ENCODE data around the gene CETP.

Gene CETP

DNA sequence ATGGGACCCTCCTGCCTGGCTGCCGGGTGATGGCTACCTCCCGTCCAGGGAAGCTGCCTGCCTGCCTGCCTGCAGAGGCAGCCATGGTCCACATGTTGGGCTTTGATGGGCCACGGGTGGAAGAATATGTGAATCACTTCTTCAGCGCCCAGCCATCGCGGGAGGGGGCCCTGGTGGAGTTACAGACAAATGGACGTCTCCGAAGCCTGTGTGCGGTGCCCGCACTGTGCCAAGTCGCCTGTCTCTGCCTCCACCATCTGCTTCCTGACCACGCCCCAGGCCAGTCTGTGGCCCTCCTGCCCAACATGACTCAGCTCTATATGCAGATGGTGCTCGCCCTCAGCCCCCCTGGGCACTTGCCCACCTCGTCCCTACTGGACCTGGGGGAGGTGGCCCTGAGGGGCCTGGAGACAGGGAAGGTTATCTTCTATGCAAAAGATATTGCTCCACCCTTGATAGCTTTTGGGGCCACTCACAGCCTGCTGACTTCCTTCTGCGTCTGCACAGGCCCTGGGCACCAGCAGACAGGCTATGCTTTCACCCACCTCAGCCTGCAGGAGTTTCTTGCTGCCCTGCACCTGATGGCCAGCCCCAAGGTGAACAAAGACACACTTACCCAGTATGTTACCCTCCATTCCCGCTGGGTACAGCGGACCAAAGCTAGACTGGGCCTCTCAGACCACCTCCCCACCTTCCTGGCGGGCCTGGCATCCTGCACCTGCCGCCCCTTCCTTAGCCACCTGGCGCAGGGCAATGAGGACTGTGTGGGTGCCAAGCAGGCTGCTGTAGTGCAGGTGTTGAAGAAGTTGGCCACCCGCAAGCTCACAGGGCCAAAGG, 64.4 kb downstream of the CETP start:
- POLR2A ChIA-PET = no interaction called here
- CTCF ChIA-PET = no interaction called here
- TF ChIP-seq LEF1 (IDR thresholded peaks at IDR 0.05; ENCODE audit: borderline replicate concordance) = no peak
- no peak for TF ChIP-seq ZNF384 (IDR thresholded peaks at IDR 0.05)
- no peak for TF ChIP-seq L3MBTL2 (conservative IDR thresholded peaks at IDR 0.05)
- no peak for DNase-seq (ENCODE audit: extremely low spot score)

GRCh38 chr16:57026778-57027062, 65.0 kb downstream of the CETP start:
- no peak for DNase-seq (ENCODE audit: extremely low spot score)
- CTCF ChIA-PET = no interaction called here
- POLR2A ChIA-PET = no interaction called here
- TF ChIP-seq SUZ12 (IDR thresholded peaks at IDR 0.05) (no peak), SP1 (IDR thresholded peaks at IDR 0.05) (no peak), FOXM1 (IDR thresholded peaks at IDR 0.05; ENCODE audit: borderline replicate concordance) (no peak), HDGF (IDR thresholded peaks at IDR 0.05; ENCODE audit: borderline replicate concordance) (no peak), TARDBP (IDR thresholded peaks at IDR 0.05) (no peak), BHLHE40 (IDR thresholded peaks at IDR 0.05; ENCODE audit: borderline replicate concordance) (no peak), FOXA1 (IDR thresholded peaks at IDR 0.05) (no peak), NFRKB (IDR thresholded peaks at IDR 0.05) (no peak), FOXK2 (IDR thresholded peaks at IDR 0.05) (no peak), ZNF384 (IDR thresholded peaks at IDR 0.05) (no peak), ELF4 (IDR thresholded peaks at IDR 0.05) (no peak)
- TF ChIP-seq, protein P1, sequence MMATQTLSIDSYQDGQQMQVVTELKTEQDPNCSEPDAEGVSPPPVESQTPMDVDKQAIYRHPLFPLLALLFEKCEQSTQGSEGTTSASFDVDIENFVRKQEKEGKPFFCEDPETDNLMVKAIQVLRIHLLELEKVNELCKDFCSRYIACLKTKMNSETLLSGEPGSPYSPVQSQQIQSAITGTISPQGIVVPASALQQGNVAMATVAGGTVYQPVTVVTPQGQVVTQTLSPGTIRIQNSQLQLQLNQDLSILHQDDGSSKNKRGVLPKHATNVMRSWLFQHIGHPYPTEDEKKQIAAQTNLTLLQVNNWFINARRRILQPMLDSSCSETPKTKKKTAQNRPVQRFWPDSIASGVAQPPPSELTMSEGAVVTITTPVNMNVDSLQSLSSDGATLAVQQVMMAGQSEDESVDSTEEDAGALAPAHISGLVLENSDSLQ (IDR thresholded peaks at IDR 0.05) = no peak

DNA sequence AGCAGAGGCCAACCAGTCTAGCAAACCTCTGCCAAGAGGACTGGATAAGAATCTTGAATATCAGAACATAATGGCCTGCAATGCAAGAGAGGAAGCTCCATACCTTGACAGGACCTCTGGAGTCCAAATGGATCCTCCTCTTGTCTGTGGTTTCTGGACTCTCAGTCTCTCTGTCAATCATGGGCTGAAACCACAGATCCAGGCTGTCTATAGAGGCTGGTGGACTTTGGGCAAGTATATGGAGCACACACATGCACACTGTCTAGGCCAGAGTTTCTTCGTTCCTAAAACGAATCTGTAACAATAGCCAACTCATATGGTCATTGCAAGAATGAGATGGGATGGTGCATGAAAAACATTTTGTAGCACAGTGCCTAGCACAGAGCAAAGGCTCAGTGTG, 65.3 kb downstream of the CETP start:
- POLR2A ChIA-PET = interaction anchor here (0.5 kb wide), 1 partner anchor 31 kb away, joined by 5 read pairs; no protein-coding TSS in a partner anchor
- TF ChIP-seq TARDBP (IDR thresholded peaks at IDR 0.05) = no peak
- no peak for TF ChIP-seq ARNT (IDR thresholded peaks at IDR 0.05)
- TF ChIP-seq SUZ12 (IDR thresholded peaks at IDR 0.05) = no peak
- no peak for TF ChIP-seq LEF1 (IDR thresholded peaks at IDR 0.05; ENCODE audit: borderline replicate concordance)
- TF ChIP-seq ZNF384 (IDR thresholded peaks at IDR 0.05) = no peak
- TF ChIP-seq CTBP1 (IDR thresholded peaks at IDR 0.05; ENCODE audit: borderline replicate concordance) = no peak
- TF ChIP-seq SP1 (IDR thresholded peaks at IDR 0.05) = no peak
- no peak for TF ChIP-seq HDGF (IDR thresholded peaks at IDR 0.05; ENCODE audit: borderline replicate concordance)
- TF ChIP-seq FOXM1 (IDR thresholded peaks at IDR 0.05; ENCODE audit: borderline replicate concordance) = no peak
- no peak for TF ChIP-seq ELF4 (IDR thresholded peaks at IDR 0.05)
- TF ChIP-seq, protein P1 (IDR thresholded peaks at IDR 0.05) = no peak
- no peak for TF ChIP-seq FOXK2 (IDR thresholded peaks at IDR 0.05)
- TF ChIP-seq BHLHE40 (IDR thresholded peaks at IDR 0.05; ENCODE audit: borderline replicate concordance) = no peak
- TF ChIP-seq NFRKB (IDR thresholded peaks at IDR 0.05) = no peak
- no peak for TF ChIP-seq FOXA1 (IDR thresholded peaks at IDR 0.05)
- no peak for DNase-seq (ENCODE audit: extremely low spot score)
- CTCF ChIA-PET = no interaction called here

DNA sequence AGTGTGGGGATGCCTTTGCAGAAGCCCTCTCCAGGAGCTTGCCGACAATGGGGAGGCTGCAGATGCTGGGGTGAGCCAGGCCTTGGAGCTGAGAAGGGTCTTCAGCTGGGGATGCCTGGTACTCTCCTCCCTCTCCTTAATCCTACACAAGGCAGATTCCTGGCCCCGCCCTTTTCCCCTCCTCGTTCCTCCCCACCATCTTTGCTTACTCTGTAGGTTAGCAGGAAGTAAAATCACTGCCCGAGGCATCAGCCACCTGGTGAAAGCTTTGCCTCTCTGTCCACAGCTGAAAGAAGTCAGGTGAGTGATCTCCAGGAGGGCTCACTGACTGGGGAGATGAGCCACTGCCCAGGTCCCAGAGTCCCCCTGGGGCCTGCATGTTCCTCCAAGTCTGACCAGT, 66.3 kb downstream of the CETP start:
- TF ChIP-seq CTBP1 (IDR thresholded peaks at IDR 0.05; ENCODE audit: borderline replicate concordance) (no peak), SUZ12 (IDR thresholded peaks at IDR 0.05) (no peak), FOXM1 (IDR thresholded peaks at IDR 0.05; ENCODE audit: borderline replicate concordance) (no peak), FOXA1 (IDR thresholded peaks at IDR 0.05) (no peak), HDGF (IDR thresholded peaks at IDR 0.05; ENCODE audit: borderline replicate concordance) (no peak)
- CTCF ChIA-PET = no interaction called here
- POLR2A ChIA-PET = no interaction called here
- DNase-seq (ENCODE audit: extremely low spot score) = no peak

DNA sequence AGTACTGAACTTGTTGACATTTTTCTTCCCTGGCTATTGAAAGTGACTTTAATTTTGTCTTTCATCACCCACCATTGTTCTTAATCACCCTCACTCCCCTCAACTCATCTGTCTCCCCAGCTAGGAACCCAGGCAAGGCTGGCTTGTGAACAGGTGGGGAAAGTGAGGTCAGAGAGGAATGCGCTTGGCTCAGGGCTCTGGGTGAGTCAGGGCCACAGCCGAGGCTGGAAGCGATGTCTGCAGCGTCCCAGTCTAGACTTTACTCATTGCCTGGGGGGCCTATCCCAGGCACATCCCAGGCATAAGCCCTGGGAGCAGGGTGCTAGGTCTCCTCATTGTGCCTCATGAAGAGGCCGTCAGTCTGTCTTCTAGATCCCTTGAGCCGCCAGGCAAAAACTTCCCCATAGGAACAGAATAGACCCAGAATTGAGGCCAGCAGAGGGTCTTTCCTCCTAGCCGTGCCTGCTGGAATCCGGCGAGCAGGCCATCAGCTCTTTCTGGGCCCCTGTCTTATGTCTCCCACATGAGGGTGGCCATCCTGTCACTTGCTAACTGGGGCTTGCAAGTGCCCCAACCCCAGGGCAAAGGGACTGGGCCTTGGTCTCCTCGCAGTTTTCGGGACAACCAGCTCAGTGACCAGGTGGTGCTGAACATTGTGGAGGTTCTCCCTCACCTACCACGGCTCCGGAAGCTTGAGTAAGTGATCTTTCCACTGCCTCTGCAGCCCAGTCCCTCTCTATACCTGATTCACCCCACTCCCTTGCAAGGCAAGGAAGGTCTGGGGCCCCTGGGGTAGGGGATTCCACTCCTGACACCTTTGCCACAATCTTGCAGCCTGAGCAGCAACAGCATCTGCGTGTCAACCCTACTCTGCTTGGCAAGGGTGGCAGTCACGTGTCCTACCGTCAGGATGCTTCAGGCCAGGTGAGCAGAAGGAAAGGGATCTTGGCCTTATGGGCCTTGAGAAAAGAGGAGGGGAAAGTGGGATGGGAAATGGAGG, 67.7 kb downstream of the CETP start:
- no peak for DNase-seq (ENCODE audit: extremely low spot score)
- POLR2A ChIA-PET = no interaction called here
- CTCF ChIA-PET = interaction anchor here (1.5 kb wide), 1 partner anchor 16 kb away, joined by 3 read pairs; no protein-coding TSS in a partner anchor
- TF ChIP-seq SP1 (IDR thresholded peaks at IDR 0.05) (no peak), NFRKB (IDR thresholded peaks at IDR 0.05) (no peak), TARDBP (IDR thresholded peaks at IDR 0.05) (no peak), ARNT (IDR thresholded peaks at IDR 0.05) (no peak), LEF1 (IDR thresholded peaks at IDR 0.05; ENCODE audit: borderline replicate concordance) (no peak), FOXM1 (IDR thresholded peaks at IDR 0.05; ENCODE audit: borderline replicate concordance) (no peak)

GRCh38 chr16:57030346-57030902, 68.7 kb downstream of the CETP start:
- DNase-seq (ENCODE audit: extremely low spot score) = no peak
- TF ChIP-seq ELF4 (IDR thresholded peaks at IDR 0.05) (no peak), CTBP1 (IDR thresholded peaks at IDR 0.05; ENCODE audit: borderline replicate concordance) (no peak), NFRKB (IDR thresholded peaks at IDR 0.05) (no peak), SP1 (IDR thresholded peaks at IDR 0.05) (no peak), BHLHE40 (IDR thresholded peaks at IDR 0.05; ENCODE audit: borderline replicate concordance) (no peak), TARDBP (IDR thresholded peaks at IDR 0.05) (no peak)
- ChIA-PET CTCF (interaction anchor here (1.5 kb wide), 1 partner anchor 15 kb away, joined by 3 read pairs; no protein-coding TSS in a partner anchor), POLR2A (no interaction called here)

Measured in HEK293T (cell line).